NCI-H1930 (cell line): ENCODE results near the gene HNF1B.
"Not testable (repeated sequence)": the region's sequence is repeated elsewhere in the genome, so short reads cannot be mapped to it uniquely, and the experiment has no call there.

Source experiments
- DNase-seq, 2 experiments: peaks; one replicate each; lab custom pipeline; 2025; lab: John Stamatoyannopoulos, UW

HNF1B gene, protein sequence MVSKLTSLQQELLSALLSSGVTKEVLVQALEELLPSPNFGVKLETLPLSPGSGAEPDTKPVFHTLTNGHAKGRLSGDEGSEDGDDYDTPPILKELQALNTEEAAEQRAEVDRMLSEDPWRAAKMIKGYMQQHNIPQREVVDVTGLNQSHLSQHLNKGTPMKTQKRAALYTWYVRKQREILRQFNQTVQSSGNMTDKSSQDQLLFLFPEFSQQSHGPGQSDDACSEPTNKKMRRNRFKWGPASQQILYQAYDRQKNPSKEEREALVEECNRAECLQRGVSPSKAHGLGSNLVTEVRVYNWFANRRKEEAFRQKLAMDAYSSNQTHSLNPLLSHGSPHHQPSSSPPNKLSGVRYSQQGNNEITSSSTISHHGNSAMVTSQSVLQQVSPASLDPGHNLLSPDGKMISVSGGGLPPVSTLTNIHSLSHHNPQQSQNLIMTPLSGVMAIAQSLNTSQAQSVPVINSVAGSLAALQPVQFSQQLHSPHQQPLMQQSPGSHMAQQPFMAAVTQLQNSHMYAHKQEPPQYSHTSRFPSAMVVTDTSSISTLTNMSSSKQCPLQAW

DNA sequence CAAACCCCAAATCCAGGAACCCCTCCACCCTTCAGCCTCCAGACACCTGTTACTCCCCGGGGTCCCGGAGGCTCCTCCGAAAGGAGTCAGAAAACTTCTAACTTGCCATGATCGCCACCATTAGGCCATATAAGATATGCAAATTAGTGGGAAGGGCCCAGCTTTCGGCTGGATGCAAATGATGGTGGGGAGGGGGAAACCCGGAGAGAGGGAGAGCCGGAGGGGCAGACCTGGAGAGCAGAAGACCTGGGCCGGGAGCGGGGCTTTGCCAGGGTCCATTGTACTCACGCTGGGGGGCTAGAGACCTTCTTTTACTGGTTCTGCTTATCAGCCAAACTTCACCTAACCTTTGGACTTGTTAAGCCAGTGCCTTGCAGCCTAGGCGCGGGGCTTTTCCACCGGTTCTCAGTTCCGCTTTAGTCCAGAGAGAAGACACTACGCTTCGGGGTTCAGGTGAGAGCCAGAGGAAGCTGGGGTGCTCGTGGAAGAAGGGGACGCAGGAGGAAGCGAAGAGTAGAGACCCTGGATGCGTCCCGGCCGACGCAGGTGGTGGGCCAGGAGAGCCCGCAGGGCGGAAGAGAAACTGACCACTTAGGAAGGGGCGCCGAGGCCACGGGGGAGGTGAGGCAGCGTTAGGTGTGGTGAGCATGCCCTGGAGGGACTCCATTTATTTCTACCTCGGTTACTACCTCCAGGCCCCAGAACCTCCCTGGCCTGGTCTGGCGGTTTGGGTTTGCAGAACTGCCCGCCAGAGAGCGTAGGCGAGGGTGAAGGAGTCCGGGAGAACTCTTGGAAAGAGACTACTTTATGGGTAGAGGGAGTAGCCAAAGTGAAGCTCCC is at the start of gene HNF1B:
Gene HNF1B (minus strand): TSS at position 99 of the 840 bp plus-strand sequence. CDS start 175 bp downstream, outside the sequence.
- no peak for DNase-seq

- DNase-seq = no peak
Observed at GRCh38 chr17:37792787-37793186, 47.9 kb upstream of the HNF1B start.

DNA sequence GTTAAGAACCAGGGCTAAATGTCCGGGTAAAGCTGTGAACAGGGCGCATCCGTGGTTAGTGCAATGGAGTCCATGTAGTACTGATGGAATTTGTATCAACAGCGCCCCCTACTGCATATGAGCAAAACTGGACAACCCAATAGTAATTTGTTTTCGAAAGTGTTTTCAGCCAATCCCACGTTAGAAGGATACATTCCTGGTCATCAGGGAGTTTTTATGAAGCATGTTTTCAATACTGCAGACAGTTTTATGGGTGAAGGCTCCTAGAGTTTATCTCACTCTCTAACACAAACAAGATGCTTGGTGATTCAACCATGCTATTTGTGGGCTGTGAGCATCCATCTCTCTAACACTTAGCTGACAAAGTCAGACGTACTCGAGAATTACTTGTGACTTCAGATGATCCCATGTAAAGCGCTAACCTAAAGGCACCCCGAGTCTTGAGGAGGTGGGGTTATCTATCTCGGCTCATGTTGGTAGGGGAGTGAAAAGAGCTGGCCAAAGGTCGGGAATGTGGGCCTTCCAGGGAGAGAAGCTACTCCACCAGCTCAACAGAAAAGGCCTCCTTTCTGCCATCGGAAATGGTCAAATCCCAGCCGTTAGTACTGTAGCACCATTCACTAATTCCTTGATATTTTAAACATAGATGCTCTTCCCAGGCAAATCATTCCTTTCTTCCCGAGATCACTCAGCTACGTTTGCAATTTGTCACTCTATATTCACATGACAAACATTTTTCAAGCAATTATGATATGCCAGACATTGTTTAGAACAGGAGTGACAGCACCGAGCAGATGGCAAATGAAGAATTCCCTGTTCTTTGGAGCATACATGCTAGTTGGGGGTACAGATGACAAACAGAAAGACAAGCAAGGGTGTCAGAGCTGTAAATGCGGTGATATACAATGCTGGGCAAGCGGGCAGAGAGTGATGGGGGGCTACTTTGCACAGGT is 46.9 kb upstream of the HNF1B start:
- peak in 1 of 2 experiments; percentile 25 for DNase-seq

GRCh38 chr17:37789771-37790541 is 45.1 kb upstream of the HNF1B start:
- no peak for DNase-seq

- DNase-seq = no peak
Observed at GRCh38 chr17:37789021-37789565, 44.2 kb upstream of the HNF1B start.

- no peak for DNase-seq
Observed at GRCh38 chr17:37788526-37788925, 43.7 kb upstream of the HNF1B start.

DNA sequence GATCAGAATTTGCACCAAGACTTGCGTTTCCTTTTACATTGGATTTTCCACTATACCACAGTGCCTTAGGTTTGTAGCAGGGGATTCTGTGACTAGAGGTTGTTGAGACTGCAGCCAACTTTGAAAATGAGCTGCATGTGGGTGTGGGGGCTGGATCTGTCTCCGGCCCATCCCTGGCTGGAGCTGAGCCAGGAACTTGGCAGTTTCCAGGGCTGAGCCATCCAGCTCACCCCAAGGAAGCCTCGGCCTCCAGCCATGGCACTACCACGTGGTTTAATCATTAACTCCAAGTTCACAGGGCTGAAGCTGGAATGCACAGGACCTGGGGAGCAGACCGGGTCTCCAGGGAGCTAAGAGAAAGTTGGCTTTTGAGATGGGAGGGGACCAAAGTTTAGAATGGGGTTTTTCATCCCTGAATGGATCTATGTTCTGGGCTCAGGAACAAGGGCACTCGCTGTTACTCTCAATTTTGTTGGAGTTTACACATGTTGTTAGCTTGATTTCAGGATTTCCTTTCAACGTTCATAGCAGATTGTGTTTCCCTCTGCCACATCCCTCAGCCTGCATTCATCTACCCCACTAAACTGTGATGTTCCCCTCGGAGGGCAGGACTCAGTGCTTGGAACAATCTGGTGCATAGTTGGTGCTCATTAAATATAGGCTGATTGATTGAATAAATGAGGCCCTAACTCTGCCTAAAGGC is 42.3 kb upstream of the HNF1B start:
- no peak for DNase-seq

DNA sequence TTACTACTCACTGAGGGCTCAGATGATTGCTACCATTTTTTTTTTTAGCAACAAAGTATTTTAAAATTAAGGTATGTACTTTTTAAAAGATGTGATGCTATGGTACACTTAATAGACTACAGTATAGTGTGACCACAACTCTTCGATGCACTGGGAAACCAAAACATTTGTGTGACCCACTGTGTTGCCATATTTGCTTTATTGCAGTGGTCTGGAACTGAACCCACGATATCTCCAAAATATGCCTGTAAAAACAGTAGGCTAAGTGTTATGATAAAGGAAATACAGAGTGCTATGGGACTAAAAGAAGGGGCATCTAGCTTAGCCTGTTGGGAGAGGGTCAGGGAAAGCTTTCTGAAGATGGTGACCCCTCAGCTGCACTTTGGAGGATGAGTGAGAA is 41.6 kb upstream of the HNF1B start:
- DNase-seq = no peak

- not testable (repeated sequence) for DNase-seq
Observed at GRCh38 chr17:37782460-37782859, 37.6 kb upstream of the HNF1B start.

DNA sequence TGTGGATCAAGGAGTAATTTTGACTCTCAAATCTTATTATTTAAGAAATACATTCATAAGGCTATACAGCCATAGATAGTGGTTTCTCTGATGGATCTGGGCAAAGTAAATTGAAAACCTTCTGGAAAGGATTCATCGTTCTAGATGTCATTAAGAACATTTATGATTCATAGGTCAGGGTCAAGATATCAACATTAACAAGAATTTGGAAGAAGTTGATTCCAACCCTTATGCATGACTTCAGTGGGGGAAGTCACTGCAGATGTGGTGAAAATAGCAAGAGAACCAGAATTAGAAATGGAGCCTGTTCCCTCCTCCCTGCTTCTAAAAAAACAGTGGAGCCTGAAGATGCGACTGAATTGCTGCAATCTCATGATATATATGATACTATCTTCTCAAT is 36.6 kb upstream of the HNF1B start:
- DNase-seq = no peak

- DNase-seq = no peak
Observed at GRCh38 chr17:37779554-37779953, 34.7 kb upstream of the HNF1B start.

DNA sequence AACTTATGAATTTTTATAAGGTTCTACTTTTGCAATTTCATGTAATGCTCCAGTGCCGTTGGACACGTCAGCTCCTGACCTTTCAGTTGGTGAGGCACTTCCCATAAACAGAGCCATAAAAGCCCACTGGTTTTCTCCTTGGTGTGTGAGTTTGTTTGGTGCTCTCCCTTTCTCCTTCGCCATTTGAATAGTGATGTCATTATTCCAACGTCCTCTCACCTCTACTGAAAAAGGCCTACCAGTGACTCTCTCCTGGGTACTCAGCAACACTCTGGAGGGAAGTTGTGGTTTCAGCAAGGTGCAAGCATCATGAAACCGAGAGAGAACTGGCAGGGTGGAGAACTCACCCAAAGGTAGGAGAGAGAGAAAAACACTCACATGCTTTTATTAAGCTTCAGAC is 29.6 kb upstream of the HNF1B start:
- DNase-seq = no peak

DNA sequence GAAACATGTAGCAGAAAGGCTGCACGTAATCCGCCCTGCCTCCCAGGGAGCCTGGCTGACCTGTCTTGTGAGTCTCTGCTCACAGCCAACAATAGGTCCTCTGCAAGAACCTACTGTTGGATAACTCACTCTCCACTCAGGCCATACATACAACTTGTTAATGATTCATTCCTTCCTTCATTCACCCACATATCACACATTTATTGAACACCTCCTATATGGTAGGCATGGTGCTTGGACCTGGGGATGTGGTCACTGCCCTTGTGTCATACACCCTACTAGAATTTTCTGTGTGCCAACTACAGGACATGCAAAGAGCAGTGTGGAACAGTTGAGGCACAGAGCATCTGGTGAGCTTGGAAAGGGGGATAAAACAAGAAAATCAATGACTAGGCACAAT is 28.1 kb upstream of the HNF1B start:
- DNase-seq = no peak

- peak in 1 of 2 experiments; percentile 52 for DNase-seq
Observed at GRCh38 chr17:37770631-37771518, 26.0 kb upstream of the HNF1B start.

- no peak for DNase-seq
Observed at GRCh38 chr17:37769050-37769449, 24.2 kb upstream of the HNF1B start.

DNA sequence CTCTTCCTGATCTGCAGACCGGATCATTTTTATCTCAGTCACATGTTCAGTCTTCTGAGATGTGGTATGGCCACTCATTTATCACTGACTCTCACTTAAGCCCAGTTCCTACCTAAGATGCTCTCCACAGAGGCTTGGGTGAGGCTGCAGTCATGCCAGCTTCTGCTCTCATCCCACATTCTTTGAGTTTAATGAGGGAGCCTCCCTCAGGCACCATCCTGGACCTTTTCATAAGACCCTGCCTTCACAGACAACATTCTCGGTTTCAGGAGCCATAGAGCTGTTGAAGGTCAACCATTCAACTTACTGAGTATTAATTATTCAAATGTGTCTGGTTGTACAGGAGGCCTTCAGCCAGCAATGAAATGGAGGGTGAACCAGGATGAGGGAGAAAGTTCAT is 23.6 kb upstream of the HNF1B start:
- no peak for DNase-seq

DNA sequence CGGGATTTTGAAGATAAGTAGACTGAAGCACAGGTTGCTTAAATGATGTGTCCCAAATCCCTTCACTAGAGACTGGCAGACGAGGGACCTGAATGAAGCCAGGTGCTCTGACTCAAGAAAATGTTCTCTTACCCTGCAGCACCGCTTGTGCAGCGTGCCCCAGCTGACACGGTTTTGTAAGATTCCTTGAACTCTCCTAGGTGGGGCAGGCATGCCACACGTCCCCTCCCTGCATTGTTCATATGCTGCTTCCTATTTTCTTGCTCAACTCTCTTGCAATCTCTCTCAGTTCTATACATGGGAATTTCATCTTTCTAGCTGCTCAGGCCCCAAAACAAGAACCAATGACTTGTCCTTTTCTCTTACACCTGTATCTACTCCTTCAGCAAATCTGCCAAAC is 22.1 kb upstream of the HNF1B start:
- no peak for DNase-seq

- DNase-seq = no peak
Observed at GRCh38 chr17:37764383-37764782, 19.5 kb upstream of the HNF1B start.

DNA sequence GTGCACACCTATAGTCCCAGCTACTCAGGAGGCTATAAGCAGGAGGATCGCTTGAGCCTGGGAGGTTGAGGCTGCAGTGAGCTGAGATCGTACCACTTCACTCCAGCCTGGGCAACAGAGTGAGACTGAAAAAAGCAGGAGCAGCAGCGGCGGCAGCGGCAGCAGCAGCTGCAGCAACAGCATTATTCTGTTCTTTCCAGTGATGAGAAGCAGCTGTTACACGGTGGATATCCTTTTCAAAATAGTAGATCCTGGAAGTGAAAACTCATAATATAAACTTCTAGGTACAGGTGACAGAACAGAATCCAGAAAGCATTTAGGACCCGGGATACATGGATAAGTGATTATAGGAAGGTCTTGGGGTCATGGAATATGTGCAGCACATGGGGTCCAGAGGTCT is 17.8 kb upstream of the HNF1B start:
- no peak for DNase-seq
